Astrocyte (in vitro differentiated cells and primary cell): ENCODE measurements around the gene LILRA1. TPM values are rescaled to one million over a fixed set of nuclear protein-coding genes. Genes with fewer than 3 reads are reported as not detected.

Source experiments
- DNase-seq: peaks from one replicate; pipeline ENCODE4 v3.0.0-alpha.2; 2010; ENCODE audit warnings: low read depth
- FAIRE-seq: peaks from 2 replicates; lab custom pipeline; 2011; peaks lifted over from hg19 to GRCh38; lab: Jason Lieb, UNC
- H2AFZ ChIP-seq: 2 replicates; pipeline ENCODE4 v1.6.0; 2012; ENCODE audit warnings: low read depth, low read length, inconsistent platforms
- H3K27ac ChIP-seq: 2 replicates; pipeline ENCODE4 v1.5.1; 2011; ENCODE audit warnings: low read depth, low read length, inconsistent platforms
- H3K27me3 ChIP-seq: 2 replicates; pipeline ENCODE4 v1.6.0; 2011; ENCODE audit warnings: low read length, inconsistent platforms; ENCODE audit not compliant: insufficient read depth
- H3K36me3 ChIP-seq: 2 replicates; pipeline ENCODE4 v1.5.1; 2011; ENCODE audit warnings: low read length, inconsistent platforms; ENCODE audit not compliant: insufficient read depth
- H3K4me1 ChIP-seq: 2 replicates; pipeline ENCODE4 v1.5.1; 2011; ENCODE audit warnings: low read length, inconsistent platforms; ENCODE audit not compliant: insufficient read depth
- H3K4me2 ChIP-seq: 2 replicates; pipeline ENCODE4 v1.6.0; 2012; ENCODE audit warnings: low read length, inconsistent platforms
- H3K4me3 ChIP-seq: 2 replicates; pipeline ENCODE4 v1.5.1; 2011; ENCODE audit warnings: low read depth, mild to moderate bottlenecking, low read length, inconsistent platforms; ENCODE audit not compliant: insufficient read depth
- H3K79me2 ChIP-seq: 2 replicates; pipeline ENCODE4 v1.6.0; 2012; ENCODE audit warnings: mild to moderate bottlenecking, low read length, inconsistent platforms; ENCODE audit not compliant: insufficient read depth
- H3K9ac ChIP-seq: 2 replicates; pipeline ENCODE4 v1.6.0; 2012; ENCODE audit warnings: mild to moderate bottlenecking, low read length, inconsistent platforms
- H3K9me3 ChIP-seq: 2 replicates; pipeline ENCODE4 v1.5.1; 2012; ENCODE audit warnings: low read depth, mild to moderate bottlenecking, low read length, inconsistent platforms; ENCODE audit not compliant: insufficient read depth
- H4K20me1 ChIP-seq: 2 replicates; pipeline ENCODE4 v1.6.0; 2012; ENCODE audit warnings: low read length, inconsistent platforms; ENCODE audit not compliant: insufficient read depth
- H3K27ac Mint-ChIP-seq: one replicate; pipeline ENCODE4 v1.8.0; 2021; ENCODE audit warnings: mild to moderate bottlenecking, mixed read lengths; ENCODE audit not compliant: unreplicated experiment
- H3K27me3 Mint-ChIP-seq: one replicate; pipeline ENCODE4 v1.8.0; 2021; ENCODE audit warnings: low read depth, mixed read lengths; ENCODE audit not compliant: unreplicated experiment
- H3K36me3 Mint-ChIP-seq: one replicate; pipeline ENCODE4 v1.8.0; 2021; ENCODE audit warnings: low read depth, mixed read lengths; ENCODE audit not compliant: unreplicated experiment
- H3K4me1 Mint-ChIP-seq: one replicate; pipeline ENCODE4 v1.8.0; 2021; ENCODE audit warnings: low read depth, mixed read lengths; ENCODE audit not compliant: unreplicated experiment
- H3K4me3 Mint-ChIP-seq: one replicate; pipeline ENCODE4 v1.8.0; 2021; ENCODE audit warnings: mild to moderate bottlenecking, moderate library complexity, mixed read lengths; ENCODE audit not compliant: unreplicated experiment
- H3K9me3 Mint-ChIP-seq: one replicate; pipeline ENCODE4 v1.8.0; 2021; ENCODE audit warnings: mild to moderate bottlenecking, mixed read lengths; ENCODE audit not compliant: unreplicated experiment
- EZH2 ChIP-seq: IDR thresholded peaks from 2 replicates; pipeline ENCODE4 v1.6.1; 2012; ENCODE audit warnings: mild to moderate bottlenecking, low read length, inconsistent platforms; ENCODE audit not compliant: insufficient read depth
- total RNA-seq: library from RNA; stranded (reverse); gene quantifications from 2 replicates; pipeline ENCODE4 v1.2.1, GENCODE V29; 2021
- TF ChIP-seq, protein P1 (sequence below): IDR thresholded peaks from 2 replicates; pipeline ENCODE4 v1.5.1; 2011; ENCODE audit warnings: low read depth, mild to moderate bottlenecking, inconsistent platforms, low read length, moderate library complexity; ENCODE audit not compliant: insufficient read depth

LILRA1 gene
- total RNA-seq, 1 donor from 2014 or later, result not detected

DNA sequence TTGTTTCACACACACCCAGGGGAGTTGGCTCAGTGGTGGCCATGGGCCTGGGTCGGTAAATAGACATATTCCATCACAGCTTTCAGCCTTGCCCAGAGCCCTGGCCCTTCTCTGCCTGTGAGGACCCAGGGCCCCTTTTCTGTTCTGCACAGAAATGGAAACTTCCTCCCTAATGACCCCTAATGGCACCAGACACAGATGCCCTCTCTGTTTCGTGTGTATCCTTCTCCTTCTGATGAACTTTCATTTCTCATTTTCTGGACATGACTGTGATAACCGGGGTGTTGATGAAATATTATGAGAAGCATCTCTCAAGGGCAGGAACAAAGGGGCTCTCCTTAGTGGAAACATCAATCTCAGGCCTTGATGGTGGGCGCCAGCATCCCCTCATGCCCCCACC, 12.8 kb downstream of the LILRA1 start:
- Histone ChIP-seq H3K9ac (no peak overlapping the region), H3K27me3 (no peaks in the 10 kb centered on the region), H3K79me2 (no peaks in the 10 kb centered on the region), H3K9me3 (peaks cover 13% of the 10 kb centered on the region), H2AFZ (no peak overlapping the region), H3K4me3 (no peak overlapping the region), H3K4me2 (no peak overlapping the region), H4K20me1 (no peaks in the 10 kb centered on the region), H3K4me1 (no peaks in the 10 kb centered on the region), H3K36me3 (no peaks in the 10 kb centered on the region), H3K27ac (no peak overlapping the region)
- no peaks in the 10 kb centered on the region for H3K27me3 Mint-ChIP-seq
- H3K4me1 Mint-ChIP-seq, result no peaks in the 10 kb centered on the region
- TF ChIP-seq, protein P1, sequence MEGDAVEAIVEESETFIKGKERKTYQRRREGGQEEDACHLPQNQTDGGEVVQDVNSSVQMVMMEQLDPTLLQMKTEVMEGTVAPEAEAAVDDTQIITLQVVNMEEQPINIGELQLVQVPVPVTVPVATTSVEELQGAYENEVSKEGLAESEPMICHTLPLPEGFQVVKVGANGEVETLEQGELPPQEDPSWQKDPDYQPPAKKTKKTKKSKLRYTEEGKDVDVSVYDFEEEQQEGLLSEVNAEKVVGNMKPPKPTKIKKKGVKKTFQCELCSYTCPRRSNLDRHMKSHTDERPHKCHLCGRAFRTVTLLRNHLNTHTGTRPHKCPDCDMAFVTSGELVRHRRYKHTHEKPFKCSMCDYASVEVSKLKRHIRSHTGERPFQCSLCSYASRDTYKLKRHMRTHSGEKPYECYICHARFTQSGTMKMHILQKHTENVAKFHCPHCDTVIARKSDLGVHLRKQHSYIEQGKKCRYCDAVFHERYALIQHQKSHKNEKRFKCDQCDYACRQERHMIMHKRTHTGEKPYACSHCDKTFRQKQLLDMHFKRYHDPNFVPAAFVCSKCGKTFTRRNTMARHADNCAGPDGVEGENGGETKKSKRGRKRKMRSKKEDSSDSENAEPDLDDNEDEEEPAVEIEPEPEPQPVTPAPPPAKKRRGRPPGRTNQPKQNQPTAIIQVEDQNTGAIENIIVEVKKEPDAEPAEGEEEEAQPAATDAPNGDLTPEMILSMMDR, result no peak
- no peak for TF ChIP-seq EZH2
- peaks cover 22% of the 10 kb centered on the region for H3K9me3 Mint-ChIP-seq
- no peak overlapping the region for H3K27ac Mint-ChIP-seq
- DNase-seq (no peak), FAIRE-seq (no peak)
- no peaks in the 10 kb centered on the region for H3K36me3 Mint-ChIP-seq
- H3K4me3 Mint-ChIP-seq, result no peak overlapping the region

DNA sequence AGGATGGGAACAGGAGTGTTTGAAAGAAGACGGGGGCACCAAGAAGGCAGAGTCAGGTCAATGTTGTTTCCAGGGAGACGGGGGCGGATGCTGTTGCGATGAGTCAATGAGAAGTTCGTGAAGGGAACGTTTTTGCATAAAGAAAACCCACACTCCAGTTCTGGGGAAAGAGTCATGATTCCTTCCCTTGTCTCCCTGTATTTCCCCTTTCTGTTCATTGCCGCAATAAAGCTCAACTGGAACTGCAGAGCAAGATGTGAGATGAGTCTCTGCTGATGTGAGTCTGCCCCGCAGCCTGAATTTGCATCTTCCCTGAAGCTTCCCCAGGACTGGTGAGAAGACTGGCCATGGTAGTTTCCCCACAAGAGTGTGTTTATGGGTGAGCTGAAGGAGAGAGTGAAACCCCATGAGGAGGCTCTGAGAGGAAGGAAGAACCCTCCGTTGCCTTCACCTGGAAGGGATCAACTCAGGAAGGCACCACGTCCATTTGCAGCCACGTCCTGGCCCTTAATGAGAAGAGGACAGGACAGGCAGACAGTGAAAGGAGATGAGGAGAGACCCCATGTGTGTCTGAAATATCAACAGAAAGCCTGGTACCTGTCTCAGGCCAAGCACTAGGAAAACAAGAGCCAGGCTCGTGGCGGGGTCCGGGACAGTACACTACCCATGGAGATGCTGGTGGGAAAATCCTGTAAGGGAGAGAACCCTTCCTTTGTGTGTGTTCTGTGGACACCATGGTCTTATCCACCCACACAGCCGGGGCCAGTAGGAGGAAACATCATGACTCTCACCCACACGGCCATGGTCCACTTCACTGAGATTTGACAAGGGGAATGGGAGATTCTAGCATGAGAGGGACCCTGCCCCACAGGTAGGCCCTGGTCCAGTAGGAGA, 13.7 kb downstream of the LILRA1 start:
- H4K20me1 ChIP-seq, result no peaks in the 10 kb centered on the region
- Mint-ChIP-seq H3K27me3 (no peaks in the 10 kb centered on the region), H3K9me3 (peaks cover 21% of the 10 kb centered on the region), H3K36me3 (no peaks in the 10 kb centered on the region), H3K4me1 (no peaks in the 10 kb centered on the region), H3K4me3 (no peak overlapping the region), H3K27ac (no peak overlapping the region)
- no peaks in the 10 kb centered on the region for H3K79me2 ChIP-seq
- no peak for DNase-seq
- H3K27ac ChIP-seq, result no peak overlapping the region
- H3K9me3 ChIP-seq, result peaks cover 13% of the 10 kb centered on the region
- no peak overlapping the region for H3K4me3 ChIP-seq
- H2AFZ ChIP-seq, result no peak overlapping the region
- no peak overlapping the region for H3K9ac ChIP-seq
- no peaks in the 10 kb centered on the region for H3K4me1 ChIP-seq
- no peaks in the 10 kb centered on the region for H3K36me3 ChIP-seq
- no peaks in the 10 kb centered on the region for H3K27me3 ChIP-seq
- no peak for TF ChIP-seq EZH2
- TF ChIP-seq, protein P1, result no peak
- FAIRE-seq, result no peak
- H3K4me2 ChIP-seq, result no peak overlapping the region

DNA sequence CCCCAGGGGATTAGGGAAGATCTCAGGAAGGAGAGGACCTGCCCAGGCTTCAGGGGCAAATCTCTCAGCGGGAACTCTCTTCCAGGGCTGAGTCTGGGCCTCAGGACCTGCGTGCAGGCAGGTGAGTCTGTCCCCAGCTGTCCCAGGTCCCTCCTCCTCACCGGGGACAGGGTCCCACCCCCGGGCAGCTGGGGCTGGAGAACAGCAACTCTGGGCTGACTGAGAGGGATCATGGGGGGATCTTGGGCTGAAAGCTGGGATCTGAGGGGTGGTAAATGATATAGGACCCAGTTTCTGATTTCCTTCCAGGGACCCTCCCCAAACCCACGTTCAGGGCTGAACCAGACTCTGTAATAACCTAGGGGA, 14.3 kb downstream of the LILRA1 start:
- no peak overlapping the region for H3K9ac ChIP-seq
- Mint-ChIP-seq H3K4me1 (no peaks in the 10 kb centered on the region), H3K27ac (no peak overlapping the region), H3K9me3 (peaks cover 23% of the 10 kb centered on the region), H3K27me3 (no peaks in the 10 kb centered on the region), H3K36me3 (no peaks in the 10 kb centered on the region), H3K4me3 (no peak overlapping the region)
- H3K36me3 ChIP-seq, result no peaks in the 10 kb centered on the region
- no peak overlapping the region for H2AFZ ChIP-seq
- no peaks in the 10 kb centered on the region for H3K79me2 ChIP-seq
- H3K4me2 ChIP-seq, result no peak overlapping the region
- DNase-seq, result no peak
- H3K27me3 ChIP-seq, result no peaks in the 10 kb centered on the region
- no peaks in the 10 kb centered on the region for H4K20me1 ChIP-seq
- H3K4me1 ChIP-seq, result no peaks in the 10 kb centered on the region
- no peak overlapping the region for H3K27ac ChIP-seq
- TF ChIP-seq EZH2, result no peak
- TF ChIP-seq, protein P1, result no peak
- FAIRE-seq, result no peak
- H3K9me3 ChIP-seq, result peaks cover 13% of the 10 kb centered on the region
- H3K4me3 ChIP-seq, result no peak overlapping the region
